B cell (primary cell): ENCODE results near the gene IFITM1.

Experiments
- EZH2 ChIP-seq: IDR thresholded peaks from 2 replicates; pipeline ENCODE4 v1.6.1; 2012; ENCODE audit warnings: borderline replicate concordance, low read depth, mild to moderate bottlenecking, moderate library complexity, low read length; ENCODE audit not compliant: insufficient read depth, poor library complexity, severe bottlenecking
- TF ChIP-seq, protein P1 (sequence below): fragments of 200-600 bp; IDR thresholded peaks from one replicate; pipeline ENCODE4 v1.8.0; 2022; ENCODE audit warnings: antibody characterized with exemption, mild to moderate bottlenecking

DNA sequence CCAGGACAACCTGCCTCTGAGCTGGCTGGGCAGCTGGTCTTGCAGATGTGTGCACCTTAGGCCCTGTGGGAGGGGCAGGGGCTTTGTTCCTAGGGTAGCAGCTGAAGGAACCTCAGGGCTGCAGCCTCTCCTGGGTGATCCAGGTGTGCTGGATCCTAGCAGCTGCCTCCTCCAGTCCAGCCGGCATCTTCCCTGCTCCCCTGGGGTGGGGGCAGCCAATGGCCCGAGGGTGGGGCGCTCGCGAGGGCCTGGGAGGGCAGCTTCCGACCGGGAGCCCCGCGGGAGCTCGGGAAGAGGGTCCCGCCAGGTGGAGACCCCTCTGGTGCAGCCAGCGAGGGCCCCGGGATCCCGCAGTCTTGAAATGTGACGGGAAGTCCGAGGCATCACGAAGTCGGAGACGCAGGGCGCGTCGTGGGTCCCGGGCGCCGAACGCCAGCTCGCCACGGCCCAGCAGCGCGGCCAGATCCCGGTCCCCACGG is 1.7 kb downstream of the IFITM1 start:
- TF ChIP-seq, protein P1, sequence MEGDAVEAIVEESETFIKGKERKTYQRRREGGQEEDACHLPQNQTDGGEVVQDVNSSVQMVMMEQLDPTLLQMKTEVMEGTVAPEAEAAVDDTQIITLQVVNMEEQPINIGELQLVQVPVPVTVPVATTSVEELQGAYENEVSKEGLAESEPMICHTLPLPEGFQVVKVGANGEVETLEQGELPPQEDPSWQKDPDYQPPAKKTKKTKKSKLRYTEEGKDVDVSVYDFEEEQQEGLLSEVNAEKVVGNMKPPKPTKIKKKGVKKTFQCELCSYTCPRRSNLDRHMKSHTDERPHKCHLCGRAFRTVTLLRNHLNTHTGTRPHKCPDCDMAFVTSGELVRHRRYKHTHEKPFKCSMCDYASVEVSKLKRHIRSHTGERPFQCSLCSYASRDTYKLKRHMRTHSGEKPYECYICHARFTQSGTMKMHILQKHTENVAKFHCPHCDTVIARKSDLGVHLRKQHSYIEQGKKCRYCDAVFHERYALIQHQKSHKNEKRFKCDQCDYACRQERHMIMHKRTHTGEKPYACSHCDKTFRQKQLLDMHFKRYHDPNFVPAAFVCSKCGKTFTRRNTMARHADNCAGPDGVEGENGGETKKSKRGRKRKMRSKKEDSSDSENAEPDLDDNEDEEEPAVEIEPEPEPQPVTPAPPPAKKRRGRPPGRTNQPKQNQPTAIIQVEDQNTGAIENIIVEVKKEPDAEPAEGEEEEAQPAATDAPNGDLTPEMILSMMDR: no peak
- TF ChIP-seq EZH2: no peak
